Ovary (tissue), 9 donors: ENCODE results near the gene CACNG3. TPM values are rescaled to one million over a fixed set of nuclear protein-coding genes. Genes with fewer than 3 reads are reported as not detected.

Experiments used
- DNase-seq, 5 donors: peaks; one replicate each; pipeline ENCODE4 v3.0.0-alpha.2; 2019 to 2020
- H3K27ac ChIP-seq, 2 donors: fragments of 200-600 bp; one replicate each; pipeline versions ENCODE4 v1.5.1 to v1.8.0; 2019 to 2022
- H3K27me3 ChIP-seq: fragments of 200-600 bp; one replicate; pipeline ENCODE4 v1.8.0; 2022
- H3K36me3 ChIP-seq: fragments of 200-600 bp; sonication (generic); one replicate; pipeline ENCODE4 v1.5.1; 2019
- H3K4me1 ChIP-seq: one replicate; pipeline ENCODE4 v1.8.1; 2013; ENCODE audit warnings: mild to moderate bottlenecking, moderate library complexity; ENCODE audit not compliant: insufficient read depth
- H3K4me3 ChIP-seq: fragments of 200-600 bp; sonication (generic); one replicate; pipeline ENCODE4 v1.5.1; 2017
- H3K9me3 ChIP-seq, 2 donors: fragments of 200-600 bp in 1 of 2; sonication (generic) in 1 of 2; one replicate each; pipeline versions ENCODE4 v1.5.1 to v1.8.1; 2013 to 2019; ENCODE audit warnings: mild to moderate bottlenecking in 1 of 2, moderate library complexity in 1 of 2
- EP300 ChIP-seq: sonication (generic); formaldehyde crosslinking; IDR thresholded peaks from one replicate; pipeline ENCODE4 v1.6.1; 2017; ENCODE audit warnings: antibody characterized with exemption
- POLR2A ChIP-seq: fragments of 450-650 bp; IDR thresholded peaks from one replicate; pipeline ENCODE4 v1.6.1; 2017; ENCODE audit warnings: antibody characterized with exemption, mild to moderate bottlenecking, moderate library complexity
- WGBS, 3 donors: extraction: QIAGEN DNeasy Blood & Tissue Kit in 1 of 3; methylation state at CpG; one replicate each; pipeline versions ENCODE4 v1.1.5 to v1.1.7; 2013 to 2017; 5-methylcytosine and 5-hydroxymethylcytosine counted together
- intact Hi-C, 4 donors: fragments of 100-400 bp; cut with DNase I; formaldehyde crosslinking; loops; one replicate each; pipeline versions ENCODE4 v1.11.0 to v1.15.1; 2022 to 2023
- polyA plus RNA-seq, 2 donors: library from polyadenylated mRNA; stranded (reverse); fragments of 200-250 nt in 1 of 2; fragments of 350-450 nt in 1 of 2; fragmentation: Illumina TruSeq in 1 of 2; extraction: RNeasy Lipid Tissue Mini Kit (QIAGEN cat#74804) in 1 of 2; gene quantifications; one replicate each; pipeline ENCODE4 v1.2.3, GENCODE V29; 2013 to 2014
- small RNA-seq: library from RNA; depleted of rRNA; stranded (forward); fragments of <200 nt; gene quantifications from one replicate; pipeline ENCODE3, GENCODE V24; 2016
- total RNA-seq, 7 donors: library from RNA; depleted of rRNA in 2 of 7; stranded (reverse); fragments of >200 nt in 2 of 7; fragmentation: NEBNext Ultra II Directional in 3 of 7; extraction: Animal tissue kit (Norgen Biotek cat#: 25700) in 3 of 7; gene quantifications; one replicate each; pipeline versions ENCODE4 v1.1.0 to v1.2.4, GENCODE V29; 2016 to 2023
- TF ChIP-seq, protein P1 (sequence below), 3 donors: fragments of 450-650 bp in 2 of 3; fragments of 200-600 bp in 1 of 3; IDR thresholded peaks; one replicate each; pipeline versions ENCODE4 v1.5.1 to v1.8.0; 2016 to 2022; ENCODE audit warnings: antibody characterized with exemption in 3 of 3, mild to moderate bottlenecking in 1 of 3
- donor health status: DM: no; HTN: no; CAD: no; lungs with moderate emphysema.
- donor health status: DM: no; HTN: no; CAD: no.
- donor health status: Bipolar disorder and iron deficiency.
- donor health status: DM: yes; HTN: yes; CAD: no.
- donor health status: DM: no; HTN: no; CAD: no.
- donor health status: DM: yes; HTN: yes; CAD: no.

CACNG3 gene
- total and polyA plus RNA-seq, 9 donors: not detected

DNA sequence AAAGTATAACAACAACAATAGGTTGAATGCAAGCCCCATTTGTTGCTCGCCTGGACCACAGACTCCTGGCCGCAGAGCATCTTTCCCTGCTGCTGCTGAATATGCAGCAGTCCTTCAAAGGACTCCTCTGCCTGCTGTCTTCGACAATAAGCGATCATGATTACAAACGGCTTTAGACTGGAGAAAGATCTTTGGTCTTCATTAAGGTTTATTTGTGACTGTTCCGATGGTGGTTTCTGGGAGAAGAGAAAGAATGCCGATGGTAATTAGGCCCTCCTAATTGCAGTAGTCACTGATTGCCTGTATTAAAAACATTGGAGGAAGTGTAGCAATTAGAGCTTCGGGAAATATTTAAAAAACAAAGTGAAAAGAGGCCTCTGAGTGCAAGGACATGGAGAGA lies 138.2 kb downstream of the CACNG3 start:
- WGBS, 3 donors: 14 to 56% (median 16%) methylated on average over 8 of the region's 8 CpGs
- H3K36me3 ChIP-seq: no peaks in the 10 kb centered on the region
- intact Hi-C loops: no loop called here

DNA sequence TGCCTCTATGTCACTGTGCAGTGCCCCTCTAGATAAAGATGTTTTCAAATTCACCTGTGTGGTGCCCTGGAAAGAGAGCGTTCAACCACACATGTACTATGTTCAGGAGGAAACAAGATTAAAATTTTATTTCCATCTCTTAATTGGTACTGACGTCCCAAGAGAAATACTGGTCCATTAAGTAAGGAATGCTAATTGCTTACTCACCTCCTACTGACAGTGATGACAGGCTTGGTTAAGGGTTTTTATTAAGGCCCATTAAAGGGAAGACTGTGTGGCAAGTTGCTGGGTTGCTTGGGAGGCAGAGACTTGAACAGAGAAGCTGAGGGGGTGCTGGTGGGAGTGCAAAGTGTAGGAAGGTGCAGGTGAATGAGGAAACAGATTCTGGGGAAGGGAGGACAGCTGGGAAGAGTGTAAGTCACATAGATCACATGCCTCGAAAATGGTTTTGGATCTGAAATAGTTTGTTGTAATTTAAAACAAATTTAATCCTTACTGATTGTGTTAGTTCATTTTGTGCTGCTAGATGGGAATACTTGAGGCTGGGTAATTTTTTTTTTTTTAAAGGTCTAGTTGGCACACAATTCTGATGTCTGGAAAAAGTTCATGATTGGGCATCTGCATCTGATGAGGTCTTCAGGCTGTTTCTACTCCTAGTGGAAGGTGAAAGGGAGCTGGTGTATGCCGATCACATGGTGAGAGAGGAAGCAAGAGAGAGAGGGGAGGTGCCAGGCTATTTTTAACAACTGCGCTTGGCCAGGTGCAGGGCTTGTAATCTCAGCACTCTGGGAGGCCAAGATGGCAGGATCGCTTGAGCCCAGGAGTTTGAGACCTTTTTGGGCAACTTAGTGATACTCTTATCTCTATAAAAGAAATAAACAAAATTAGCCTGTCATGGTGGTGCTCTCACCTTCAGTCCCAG lies 140.5 kb downstream of the CACNG3 start:
- H3K9me3 ChIP-seq: no peaks in the 10 kb centered on the region
- DNase-seq: no peak
- 33 to 45% (median 40%) methylated on average over 6 of the region's 6 CpGs for WGBS, 3 donors
- no peaks in the 10 kb centered on the region for H3K4me1 ChIP-seq
- TF ChIP-seq EP300 (no peak), POLR2A (no peak)
- TF ChIP-seq, protein P1, sequence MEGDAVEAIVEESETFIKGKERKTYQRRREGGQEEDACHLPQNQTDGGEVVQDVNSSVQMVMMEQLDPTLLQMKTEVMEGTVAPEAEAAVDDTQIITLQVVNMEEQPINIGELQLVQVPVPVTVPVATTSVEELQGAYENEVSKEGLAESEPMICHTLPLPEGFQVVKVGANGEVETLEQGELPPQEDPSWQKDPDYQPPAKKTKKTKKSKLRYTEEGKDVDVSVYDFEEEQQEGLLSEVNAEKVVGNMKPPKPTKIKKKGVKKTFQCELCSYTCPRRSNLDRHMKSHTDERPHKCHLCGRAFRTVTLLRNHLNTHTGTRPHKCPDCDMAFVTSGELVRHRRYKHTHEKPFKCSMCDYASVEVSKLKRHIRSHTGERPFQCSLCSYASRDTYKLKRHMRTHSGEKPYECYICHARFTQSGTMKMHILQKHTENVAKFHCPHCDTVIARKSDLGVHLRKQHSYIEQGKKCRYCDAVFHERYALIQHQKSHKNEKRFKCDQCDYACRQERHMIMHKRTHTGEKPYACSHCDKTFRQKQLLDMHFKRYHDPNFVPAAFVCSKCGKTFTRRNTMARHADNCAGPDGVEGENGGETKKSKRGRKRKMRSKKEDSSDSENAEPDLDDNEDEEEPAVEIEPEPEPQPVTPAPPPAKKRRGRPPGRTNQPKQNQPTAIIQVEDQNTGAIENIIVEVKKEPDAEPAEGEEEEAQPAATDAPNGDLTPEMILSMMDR (IDR thresholded peaks at IDR 0.05): no peak
- H3K4me3 ChIP-seq: no peak overlapping the region
- H3K27ac ChIP-seq: no peak overlapping the region
- H3K27me3 ChIP-seq: no peaks in the 10 kb centered on the region
- intact Hi-C loops: no loop called here
- no peaks in the 10 kb centered on the region for H3K36me3 ChIP-seq

More for the DNA sequence above, 138.2 kb downstream of the CACNG3 start:
- Histone ChIP-seq H3K4me1 (no peaks in the 10 kb centered on the region), H3K4me3 (no peak overlapping the region), H3K9me3 (no peaks in the 10 kb centered on the region), H3K27ac (no peak overlapping the region), H3K27me3 (no peaks in the 10 kb centered on the region)
- no peak for TF ChIP-seq EP300
- TF ChIP-seq, protein P1 (IDR thresholded peaks at IDR 0.05): no peak
- TF ChIP-seq POLR2A: no peak
- no peak for DNase-seq

DNA sequence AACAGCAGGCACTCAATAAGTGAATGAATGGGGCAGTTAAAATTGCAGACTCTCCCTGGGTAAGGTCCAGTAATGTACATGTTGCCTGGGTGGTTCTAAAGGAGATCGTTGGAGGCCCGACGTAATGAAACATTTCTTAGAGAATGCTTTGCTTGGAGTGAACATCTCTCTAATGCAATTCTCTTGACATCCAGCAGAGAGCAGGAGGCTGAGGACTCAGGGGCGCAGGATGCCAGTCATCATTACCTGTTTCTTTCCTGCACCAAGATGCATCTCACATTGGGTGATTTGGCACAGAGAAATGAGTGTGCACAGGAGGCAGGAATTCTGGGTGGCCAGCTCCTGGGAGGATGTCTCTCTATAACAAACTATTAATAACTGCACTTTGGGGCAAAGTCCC lies 152.9 kb downstream of the CACNG3 start:
- no peaks in the 10 kb centered on the region for H3K4me1 ChIP-seq
- H3K9me3 ChIP-seq: peaks cover 0 to 6% of the 10 kb centered on the region in 2 donors
- TF ChIP-seq, protein P1 (IDR thresholded peaks at IDR 0.05): no peak
- no peak overlapping the region for H3K27ac ChIP-seq
- intact Hi-C loops: no loop called here
- no peaks in the 10 kb centered on the region for H3K36me3 ChIP-seq
- WGBS, 3 donors: 43 to 70% (median 64%) methylated on average over 4 of the region's 4 CpGs
- no peaks in the 10 kb centered on the region for H3K27me3 ChIP-seq
- no peak overlapping the region for H3K4me3 ChIP-seq
- DNase-seq: no peak

Small RNA genes within 50 kb of the gene (small RNA-seq; reads per million reads assigned to genes)
- gene RF00408 (not detected), gene RNU7-24P (not detected)
